GM15510 (cell line): ENCODE results near the gene PTPRG.
A peak's percentile ranks its signal among the peaks of the same experiment; 100 is the strongest.

Source experiments
- POLR2A ChIP-seq: IDR thresholded peaks from 3 replicates; pipeline ENCODE4 v1.6.1; 2011; ENCODE audit warnings: borderline replicate concordance; ENCODE audit not compliant: insufficient read length; ENCODE audit errors: extremely low read depth

Gene PTPRG

GRCh38 chr3:62318365-62318751 lies 757.0 kb downstream of the PTPRG start:
- no peak for TF ChIP-seq POLR2A

GRCh38 chr3:62318752-62319569 lies 757.6 kb downstream of the PTPRG start:
- TF ChIP-seq POLR2A: peak; percentile 44

GRCh38 chr3:62319570-62320243 lies 758.3 kb downstream of the PTPRG start:
- TF ChIP-seq POLR2A: no peak

- no peak for TF ChIP-seq POLR2A
Observed at GRCh38 chr3:62323241-62323640, 761.9 kb downstream of the PTPRG start.

- no peak for TF ChIP-seq POLR2A
Observed at GRCh38 chr3:62325896-62326295, 764.5 kb downstream of the PTPRG start.

- TF ChIP-seq POLR2A: no peak
Observed at GRCh38 chr3:62329971-62330370, 768.6 kb downstream of the PTPRG start.

- TF ChIP-seq POLR2A: no peak
Observed at GRCh38 chr3:62332017-62332416, 770.6 kb downstream of the PTPRG start.

GRCh38 chr3:62332835-62333244 lies 771.5 kb downstream of the PTPRG start:
- TF ChIP-seq POLR2A: no peak

GRCh38 chr3:62335196-62335595 lies 773.8 kb downstream of the PTPRG start:
- no peak for TF ChIP-seq POLR2A

GRCh38 chr3:62343755-62344154 lies 782.4 kb downstream of the PTPRG start:
- no peak for TF ChIP-seq POLR2A
